Spleen (tissue), 7 donors: ENCODE measurements around the gene N4BP2L1.

ENCODE experiments used
- POLR2A ChIP-seq, 3 donors: fragments of 450-650 bp; IDR thresholded peaks; one replicate each; pipeline ENCODE4 v1.5.1; 2017; ENCODE audit warnings: antibody characterized with exemption in 3 of 3, mild to moderate bottlenecking in 1 of 3
- POLR2AphosphoS5 ChIP-seq, 3 donors: sonication (generic); formaldehyde crosslinking; IDR thresholded peaks; one replicate each; pipeline ENCODE4 v1.5.1; 2017; ENCODE audit warnings: antibody characterized with exemption in 3 of 3
- TF ChIP-seq, protein P1 (sequence below), 11 experiments: fragments of 200-600 bp in 7 of 11; fragments of 450-650 bp in 4 of 11; sonication (generic) in 4 of 11; IDR thresholded peaks in 8 of 11; conservative IDR thresholded peaks in 3 of 11; 1 replicate in 7 of 11; 2 replicates in 4 of 11; pipeline versions ENCODE4 v1.4.0 to v1.8.0; 2016 to 2021; ENCODE audit warnings: antibody characterized with exemption in 11 of 11, inconsistent platforms in 4 of 11, mild to moderate bottlenecking in 1 of 11
- donor health status: DM: no; HTN: no; CAD: no; lungs with moderate emphysema.
- donor health status: DM: no; HTN: no; CAD: no.
- donor health status: DM: no; HTN: no; CAD: no.

DNA sequence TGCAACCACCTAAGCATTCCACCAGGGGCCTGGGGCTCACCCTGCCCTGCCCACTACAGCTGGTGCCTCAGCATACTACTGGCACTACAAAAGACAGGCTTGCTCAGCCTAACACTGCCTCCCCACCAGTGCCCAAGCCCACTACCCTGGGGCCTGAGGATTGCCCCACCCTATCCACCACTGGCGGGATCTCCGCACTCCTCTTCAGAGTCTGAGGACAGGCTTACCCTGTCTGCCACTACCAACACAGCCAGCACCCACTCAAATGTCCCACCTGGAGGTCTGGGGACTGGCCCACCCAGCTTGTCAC lies 27.6 kb upstream of the N4BP2L1 start:
- TF ChIP-seq, protein P1, sequence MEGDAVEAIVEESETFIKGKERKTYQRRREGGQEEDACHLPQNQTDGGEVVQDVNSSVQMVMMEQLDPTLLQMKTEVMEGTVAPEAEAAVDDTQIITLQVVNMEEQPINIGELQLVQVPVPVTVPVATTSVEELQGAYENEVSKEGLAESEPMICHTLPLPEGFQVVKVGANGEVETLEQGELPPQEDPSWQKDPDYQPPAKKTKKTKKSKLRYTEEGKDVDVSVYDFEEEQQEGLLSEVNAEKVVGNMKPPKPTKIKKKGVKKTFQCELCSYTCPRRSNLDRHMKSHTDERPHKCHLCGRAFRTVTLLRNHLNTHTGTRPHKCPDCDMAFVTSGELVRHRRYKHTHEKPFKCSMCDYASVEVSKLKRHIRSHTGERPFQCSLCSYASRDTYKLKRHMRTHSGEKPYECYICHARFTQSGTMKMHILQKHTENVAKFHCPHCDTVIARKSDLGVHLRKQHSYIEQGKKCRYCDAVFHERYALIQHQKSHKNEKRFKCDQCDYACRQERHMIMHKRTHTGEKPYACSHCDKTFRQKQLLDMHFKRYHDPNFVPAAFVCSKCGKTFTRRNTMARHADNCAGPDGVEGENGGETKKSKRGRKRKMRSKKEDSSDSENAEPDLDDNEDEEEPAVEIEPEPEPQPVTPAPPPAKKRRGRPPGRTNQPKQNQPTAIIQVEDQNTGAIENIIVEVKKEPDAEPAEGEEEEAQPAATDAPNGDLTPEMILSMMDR (IDR thresholded peaks at IDR 0.05 in 8 of 11, conservative IDR thresholded peaks at IDR 0.05 in 3 of 11) = no peak
- TF ChIP-seq POLR2A (IDR thresholded peaks at IDR 0.05) (no peak), POLR2AphosphoS5 (IDR thresholded peaks at IDR 0.05) (no peak)
